ENCODE measurements around the gene KLHL14. TPM values are rescaled to one million over a fixed set of nuclear protein-coding genes. Genes with fewer than 3 reads are reported as not detected.

KLHL14 gene
- total and polyA plus RNA-seq, 9 donors = 0.23 to 3.7 (median 1.5) TPM

GRCh38 chr18:32730620-32731091 lies 42.2 kb downstream of the KLHL14 start:
- intact Hi-C loops (cut with DNase I) = no loop called here
- no peaks in the 10 kb centered on the region for H3K4me1 ChIP-seq (ENCODE audit: insufficient read depth)
- 21 to 52% (median 22%) methylated on average over 9 of the region's 9 CpGs for WGBS, 3 donors
- peaks cover 0 to 3% of the 10 kb centered on the region in 2 donors for H3K9me3 ChIP-seq
- H3K27ac ChIP-seq = peak overlapping the region in 1 of 2 donors; percentile 27
- TF ChIP-seq POLR2A (IDR thresholded peaks at IDR 0.05) (no peak), CTCF (IDR thresholded peaks at IDR 0.05) (no peak), EP300 (IDR thresholded peaks at IDR 0.05) (no peak)
- no peak for DNase-seq
- no peaks in the 10 kb centered on the region for H3K36me3 ChIP-seq
- no peaks in the 10 kb centered on the region for H3K27me3 ChIP-seq
- peak overlapping the region; percentile 25 for H3K4me3 ChIP-seq

DNA sequence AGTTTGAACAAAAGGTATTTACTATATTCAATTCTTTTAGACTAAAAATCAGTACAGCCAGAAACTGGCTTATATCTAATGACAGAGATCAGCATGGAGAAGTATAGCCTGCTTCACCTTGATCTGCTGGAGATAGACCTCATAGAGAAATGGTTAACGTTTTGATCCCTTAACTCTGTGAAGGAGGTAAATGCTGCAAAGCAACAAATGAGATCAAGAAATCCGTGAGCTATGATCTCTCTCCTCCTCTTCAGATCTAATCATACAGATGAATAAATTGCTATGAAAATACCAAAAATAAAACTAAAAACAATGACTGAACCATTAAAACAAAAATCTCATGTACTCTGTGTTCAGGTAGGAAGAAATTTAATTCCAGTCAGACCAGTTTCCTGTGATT lies 42.8 kb downstream of the KLHL14 start:
- Histone ChIP-seq H3K27ac (no peak overlapping the region), H3K36me3 (no peaks in the 10 kb centered on the region), H3K4me3 (peak overlapping the region; percentile 25), H3K4me1 (ENCODE audit: insufficient read depth) (no peaks in the 10 kb centered on the region), H3K27me3 (no peaks in the 10 kb centered on the region), H3K9me3 (no peaks in the 10 kb centered on the region)
- no peak for DNase-seq
- intact Hi-C loops (cut with DNase I) = no loop called here
- whole genome bisulfite sequencing, 3 donors = 18 to 35% (median 29%) methylated on average over 2 of the region's 2 CpGs
- TF ChIP-seq EP300 (IDR thresholded peaks at IDR 0.05) = no peak
- no peak for TF ChIP-seq CTCF (IDR thresholded peaks at IDR 0.05)
- TF ChIP-seq POLR2A (IDR thresholded peaks at IDR 0.05) = no peak

DNA sequence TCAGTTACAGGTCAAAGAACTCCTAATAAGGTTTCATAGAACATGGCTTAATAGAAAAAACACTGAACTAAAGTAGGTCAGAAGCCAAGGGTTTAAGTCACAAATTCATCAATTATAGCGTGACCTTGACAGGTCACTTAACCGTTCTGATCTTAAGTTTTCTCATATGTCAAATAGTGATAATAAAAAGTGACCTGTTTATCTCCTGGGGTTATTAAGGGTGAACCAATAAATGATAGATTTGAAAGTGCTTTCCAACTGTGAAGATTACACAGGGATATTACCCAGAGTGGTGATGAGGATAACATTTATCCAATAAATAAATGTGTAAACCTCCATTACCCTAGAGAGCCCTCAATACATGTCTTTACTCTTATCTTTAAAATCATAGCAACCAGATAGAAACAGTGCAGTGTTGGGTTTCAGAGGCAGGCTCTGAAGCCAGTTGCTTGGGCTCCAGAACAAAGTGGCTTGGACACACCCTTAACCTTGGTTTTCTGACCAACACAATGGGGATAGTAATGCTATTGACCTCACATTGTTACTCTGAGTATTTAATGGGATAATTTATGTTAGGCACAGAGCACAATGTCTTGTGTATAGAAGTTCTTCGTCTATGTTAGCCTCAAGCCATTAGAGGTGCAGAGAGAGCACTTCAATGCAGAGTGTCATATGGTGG lies 48.6 kb downstream of the KLHL14 start:
- Histone ChIP-seq H3K36me3 (no peaks in the 10 kb centered on the region), H3K4me1 (ENCODE audit: insufficient read depth) (no peaks in the 10 kb centered on the region), H3K9me3 (no peaks in the 10 kb centered on the region), H3K4me3 (no peak overlapping the region), H3K27me3 (no peaks in the 10 kb centered on the region), H3K27ac (no peak overlapping the region)
- no peak for DNase-seq
- WGBS, 3 donors = 35 to 49% (median 45%) methylated on average over 3 of the region's 3 CpGs
- no peak for TF ChIP-seq POLR2A (IDR thresholded peaks at IDR 0.05)
- no peak for TF ChIP-seq EP300 (IDR thresholded peaks at IDR 0.05)
- TF ChIP-seq CTCF (IDR thresholded peaks at IDR 0.05) = no peak
- intact Hi-C loops (cut with DNase I) = no loop called here

DNA sequence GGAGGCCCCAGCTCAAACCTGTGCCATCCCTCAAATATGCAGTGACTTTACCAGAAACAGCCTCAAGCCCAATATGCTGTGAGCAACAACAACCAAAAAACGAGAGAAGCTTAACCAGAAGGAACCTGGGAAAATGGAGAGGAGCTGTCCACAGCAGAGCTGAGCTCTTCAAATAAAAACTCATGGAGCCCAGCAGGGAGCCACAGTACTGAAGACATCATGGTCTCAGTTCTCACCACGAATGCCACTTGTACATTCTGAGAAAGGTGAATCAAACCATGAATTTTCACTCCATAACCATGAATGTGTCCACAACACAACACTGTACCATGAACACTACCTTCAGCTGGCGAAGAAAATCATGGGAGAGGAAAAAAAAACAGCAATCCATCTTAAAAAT lies 50.5 kb downstream of the KLHL14 start:
- Histone ChIP-seq H3K4me3 (no peak overlapping the region), H3K27ac (no peak overlapping the region), H3K36me3 (no peaks in the 10 kb centered on the region), H3K9me3 (no peaks in the 10 kb centered on the region), H3K27me3 (no peaks in the 10 kb centered on the region), H3K4me1 (ENCODE audit: insufficient read depth) (no peaks in the 10 kb centered on the region)
- intact Hi-C loops (cut with DNase I) = no loop called here
- no peak for DNase-seq
- TF ChIP-seq POLR2A (IDR thresholded peaks at IDR 0.05) (no peak), CTCF (IDR thresholded peaks at IDR 0.05) (no peak), EP300 (IDR thresholded peaks at IDR 0.05) (no peak)
- 61 to 77% (median 77%) methylated on average over 3 of the region's 3 CpGs for WGBS, 3 donors

Data from ovary (tissue), 9 donors.